HepG2 (cell line): ENCODE data around the gene VGLL4. TPM values are rescaled to one million over a fixed set of nuclear protein-coding genes. Genes with fewer than 3 reads are reported as not detected.

Source experiments
- ADNP ChIP-seq: sonication (generic); formaldehyde crosslinking; IDR thresholded peaks from 2 replicates; pipeline ENCODE4 v1.4.0; 2020; ENCODE audit warnings: missing genetic modification reagents
- CCDC6 ChIP-seq: sonication (generic); formaldehyde crosslinking; IDR thresholded peaks from 2 replicates; pipeline ENCODE4 v1.8.1; 2022; ENCODE audit warnings: mild to moderate bottlenecking, missing genetic modification reagents, moderate library complexity
- ELF3 ChIP-seq: IDR thresholded peaks from 2 replicates; pipeline ENCODE4 v1.6.1; 2016; ENCODE audit warnings: missing genetic modification reagents, missing compliant biosample characterization
- NR2F6 ChIP-seq, 2 experiments: IDR thresholded peaks; 2 replicates each; pipeline ENCODE4 v1.6.1; 2016; ENCODE audit warnings: antibody characterized with exemption in 1 of 2, mild to moderate bottlenecking in 1 of 2
- RBM39 ChIP-seq: fragments of 200-400 bp; formaldehyde crosslinking; IDR thresholded peaks from one replicate; pipeline ENCODE4 v1.6.1; 2018; ENCODE audit warnings: antibody characterized with exemption, mild to moderate bottlenecking, low read depth, low read length; ENCODE audit not compliant: poor library complexity, severe bottlenecking
- ZFP37 ChIP-seq: sonication (generic); formaldehyde crosslinking; IDR thresholded peaks from 2 replicates; pipeline ENCODE4 v1.4.0; 2020; ENCODE audit warnings: missing genetic modification reagents, borderline replicate concordance
- ZNF33A ChIP-seq: sonication (generic); formaldehyde crosslinking; IDR thresholded peaks from 2 replicates; pipeline ENCODE4 v1.5.1; 2020; ENCODE audit warnings: missing genetic modification reagents, mild to moderate bottlenecking, moderate library complexity, borderline replicate concordance
- ZNF563 ChIP-seq: sonication (generic); formaldehyde crosslinking; IDR thresholded peaks from 2 replicates; pipeline ENCODE4 v1.8.0; 2022; ENCODE audit warnings: mild to moderate bottlenecking, moderate library complexity, missing genetic modification reagents
- ZNF850 ChIP-seq: sonication (generic); formaldehyde crosslinking; conservative IDR thresholded peaks from 2 replicates; pipeline ENCODE4 v1.9.0; 2021; ENCODE audit warnings: mild to moderate bottlenecking, missing genetic modification reagents
- polyA plus RNA-seq, 8 experiments: library from polyadenylated mRNA; depleted of rRNA in 3 of 8; stranded (reverse) in 7 of 8; unstranded in 1 of 8; fragments of >200 nt; fragmentation: Illumina TruSeq in 4 of 8; extraction: Trizol in 4 of 8; gene quantifications; 2 replicates each; pipeline versions ENCODE4 v1.2.1 to v1.2.3, GENCODE V29; 2011 to 2016; ENCODE audit warnings: low read depth in 4 of 8, missing spikeins in 1 of 8, mixed read lengths in 1 of 8; ENCODE audit not compliant: insufficient read depth in 1 of 8
- total RNA-seq, 5 experiments: library from RNA; depleted of rRNA; stranded (reverse); fragments of >200 nt; fragmentation: Illumina TruSeq; extraction: Trizol; gene quantifications; 2 replicates each; pipeline ENCODE4 v1.2.3, GENCODE V29; 2016; ENCODE audit warnings: low read depth in 1 of 5
- TF ChIP-seq, protein P1 (sequence below): sonication (generic); formaldehyde crosslinking; IDR thresholded peaks from 2 replicates; pipeline ENCODE4 v1.4.0; 2020; ENCODE audit warnings: mild to moderate bottlenecking, low read depth, missing genetic modification reagents
- TF ChIP-seq, protein P2 (sequence below): sonication (generic); formaldehyde crosslinking; IDR thresholded peaks from 2 replicates; pipeline ENCODE4 v1.5.0; 2020; ENCODE audit warnings: missing genetic modification reagents
- TF ChIP-seq, protein P3 (sequence below): sonication (generic); formaldehyde crosslinking; IDR thresholded peaks from 2 replicates; pipeline ENCODE4 v1.8.0; 2022; ENCODE audit warnings: mild to moderate bottlenecking, missing genetic modification reagents, borderline replicate concordance
- TF ChIP-seq, protein P4 (sequence below): sonication (generic); formaldehyde crosslinking; IDR thresholded peaks from 2 replicates; pipeline ENCODE4 v1.4.0; 2020; ENCODE audit warnings: low read depth, mild to moderate bottlenecking, missing genetic modification reagents
- TF ChIP-seq, protein P5 (sequence below): sonication (generic); formaldehyde crosslinking; IDR thresholded peaks from 2 replicates; pipeline ENCODE4 v1.4.0; 2020; ENCODE audit warnings: missing genetic modification reagents
- TF ChIP-seq, protein P6 (sequence below): sonication (generic); formaldehyde crosslinking; IDR thresholded peaks from 2 replicates; pipeline ENCODE4 v1.4.0; 2020; ENCODE audit warnings: low read depth, missing genetic modification reagents
- TF ChIP-seq, protein P7 (sequence below): sonication (generic); formaldehyde crosslinking; IDR thresholded peaks from 2 replicates; pipeline ENCODE4 v1.8.0; 2022; ENCODE audit warnings: mild to moderate bottlenecking, missing genetic modification reagents, moderate library complexity

Gene VGLL4
- total and polyA plus RNA-seq, 2 of the 13 experiments (the other 11 are each of a cell fraction or from before 2014, with no cell fraction given) = 23.2 to 39.0 TPM

DNA sequence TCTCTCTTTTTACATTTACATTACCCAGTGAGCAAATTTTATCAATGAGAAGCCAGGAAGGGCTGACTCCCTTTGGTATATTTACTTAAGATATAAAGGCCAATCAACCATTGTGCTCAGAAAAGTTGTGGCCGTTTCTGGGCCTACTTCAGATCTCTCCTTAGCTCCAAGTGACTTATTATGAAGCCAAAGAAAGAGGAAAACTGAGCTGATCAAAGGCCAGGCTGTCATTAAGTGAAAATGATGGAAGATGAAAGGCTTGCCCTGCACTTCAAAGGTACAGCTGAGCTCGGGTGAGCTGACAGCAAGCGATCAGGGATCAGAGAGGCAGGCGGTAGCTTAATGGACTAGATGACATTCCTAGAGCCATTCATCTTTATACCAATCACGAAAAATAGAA lies 24.8 kb downstream of the VGLL4 start (continued):
- TF ChIP-seq, protein P1, sequence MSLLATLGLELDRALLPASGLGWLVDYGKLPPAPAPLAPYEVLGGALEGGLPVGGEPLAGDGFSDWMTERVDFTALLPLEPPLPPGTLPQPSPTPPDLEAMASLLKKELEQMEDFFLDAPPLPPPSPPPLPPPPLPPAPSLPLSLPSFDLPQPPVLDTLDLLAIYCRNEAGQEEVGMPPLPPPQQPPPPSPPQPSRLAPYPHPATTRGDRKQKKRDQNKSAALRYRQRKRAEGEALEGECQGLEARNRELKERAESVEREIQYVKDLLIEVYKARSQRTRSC (CRISPR knock-in tag) = no peak
- TF ChIP-seq ZNF33A (CRISPR knock-in tag) (no peak), RBM39 (no peak), CCDC6 (CRISPR knock-in tag) (no peak), ZNF563 (CRISPR knock-in tag) (no peak), ZFP37 (CRISPR knock-in tag) (no peak), ADNP (CRISPR knock-in tag) (no peak), ZNF850 (no peak), NR2F6 (IDR thresholded peaks at IDR 0.05) (peak; percentile 71; the same call in 1 of the 2 replicates), NR2F6 (CRISPR knock-in tag; IDR thresholded peaks at IDR 0.05) (peak; percentile 75), ELF3 (peak; percentile 64; the same call in 1 of the 2 replicates)
- TF ChIP-seq, protein P2, sequence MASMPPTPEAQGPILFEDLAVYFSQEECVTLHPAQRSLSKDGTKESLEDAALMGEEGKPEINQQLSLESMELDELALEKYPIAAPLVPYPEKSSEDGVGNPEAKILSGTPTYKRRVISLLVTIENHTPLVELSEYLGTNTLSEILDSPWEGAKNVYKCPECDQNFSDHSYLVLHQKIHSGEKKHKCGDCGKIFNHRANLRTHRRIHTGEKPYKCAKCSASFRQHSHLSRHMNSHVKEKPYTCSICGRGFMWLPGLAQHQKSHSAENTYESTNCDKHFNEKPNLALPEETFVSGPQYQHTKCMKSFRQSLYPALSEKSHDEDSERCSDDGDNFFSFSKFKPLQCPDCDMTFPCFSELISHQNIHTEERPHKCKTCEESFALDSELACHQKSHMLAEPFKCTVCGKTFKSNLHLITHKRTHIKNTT = no peak
- TF ChIP-seq, protein P3, sequence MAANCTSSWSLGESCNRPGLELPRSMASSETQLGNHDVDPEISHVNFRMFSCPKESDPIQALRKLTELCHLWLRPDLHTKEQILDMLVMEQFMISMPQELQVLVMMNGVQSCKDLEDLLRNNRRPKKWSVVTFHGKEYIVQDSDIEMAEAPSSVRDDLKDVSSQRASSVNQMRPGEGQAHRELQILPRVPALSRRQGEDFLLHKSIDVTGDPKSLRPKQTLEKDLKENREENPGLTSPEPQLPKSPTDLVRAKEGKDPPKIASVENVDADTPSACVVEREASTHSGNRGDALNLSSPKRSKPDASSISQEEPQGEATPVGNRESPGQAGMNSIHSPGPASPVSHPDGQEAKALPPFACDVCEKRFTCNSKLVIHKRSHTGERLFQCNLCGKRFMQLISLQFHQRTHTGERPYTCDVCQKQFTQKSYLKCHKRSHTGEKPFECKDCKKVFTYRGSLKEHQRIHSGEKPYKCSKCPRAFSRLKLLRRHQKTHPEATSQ = no peak
- TF ChIP-seq, protein P4, sequence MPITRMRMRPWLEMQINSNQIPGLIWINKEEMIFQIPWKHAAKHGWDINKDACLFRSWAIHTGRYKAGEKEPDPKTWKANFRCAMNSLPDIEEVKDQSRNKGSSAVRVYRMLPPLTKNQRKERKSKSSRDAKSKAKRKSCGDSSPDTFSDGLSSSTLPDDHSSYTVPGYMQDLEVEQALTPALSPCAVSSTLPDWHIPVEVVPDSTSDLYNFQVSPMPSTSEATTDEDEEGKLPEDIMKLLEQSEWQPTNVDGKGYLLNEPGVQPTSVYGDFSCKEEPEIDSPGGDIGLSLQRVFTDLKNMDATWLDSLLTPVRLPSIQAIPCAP (CRISPR knock-in tag) = no peak
- TF ChIP-seq, protein P5, sequence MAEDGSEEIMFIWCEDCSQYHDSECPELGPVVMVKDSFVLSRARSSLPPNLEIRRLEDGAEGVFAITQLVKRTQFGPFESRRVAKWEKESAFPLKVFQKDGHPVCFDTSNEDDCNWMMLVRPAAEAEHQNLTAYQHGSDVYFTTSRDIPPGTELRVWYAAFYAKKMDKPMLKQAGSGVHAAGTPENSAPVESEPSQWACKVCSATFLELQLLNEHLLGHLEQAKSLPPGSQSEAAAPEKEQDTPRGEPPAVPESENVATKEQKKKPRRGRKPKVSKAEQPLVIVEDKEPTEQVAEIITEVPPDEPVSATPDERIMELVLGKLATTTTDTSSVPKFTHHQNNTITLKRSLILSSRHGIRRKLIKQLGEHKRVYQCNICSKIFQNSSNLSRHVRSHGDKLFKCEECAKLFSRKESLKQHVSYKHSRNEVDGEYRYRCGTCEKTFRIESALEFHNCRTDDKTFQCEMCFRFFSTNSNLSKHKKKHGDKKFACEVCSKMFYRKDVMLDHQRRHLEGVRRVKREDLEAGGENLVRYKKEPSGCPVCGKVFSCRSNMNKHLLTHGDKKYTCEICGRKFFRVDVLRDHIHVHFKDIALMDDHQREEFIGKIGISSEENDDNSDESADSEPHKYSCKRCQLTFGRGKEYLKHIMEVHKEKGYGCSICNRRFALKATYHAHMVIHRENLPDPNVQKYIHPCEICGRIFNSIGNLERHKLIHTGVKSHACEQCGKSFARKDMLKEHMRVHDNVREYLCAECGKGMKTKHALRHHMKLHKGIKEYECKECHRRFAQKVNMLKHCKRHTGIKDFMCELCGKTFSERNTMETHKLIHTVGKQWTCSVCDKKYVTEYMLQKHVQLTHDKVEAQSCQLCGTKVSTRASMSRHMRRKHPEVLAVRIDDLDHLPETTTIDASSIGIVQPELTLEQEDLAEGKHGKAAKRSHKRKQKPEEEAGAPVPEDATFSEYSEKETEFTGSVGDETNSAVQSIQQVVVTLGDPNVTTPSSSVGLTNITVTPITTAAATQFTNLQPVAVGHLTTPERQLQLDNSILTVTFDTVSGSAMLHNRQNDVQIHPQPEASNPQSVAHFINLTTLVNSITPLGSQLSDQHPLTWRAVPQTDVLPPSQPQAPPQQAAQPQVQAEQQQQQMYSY (CRISPR knock-in tag) = no peak
- TF ChIP-seq, protein P6, sequence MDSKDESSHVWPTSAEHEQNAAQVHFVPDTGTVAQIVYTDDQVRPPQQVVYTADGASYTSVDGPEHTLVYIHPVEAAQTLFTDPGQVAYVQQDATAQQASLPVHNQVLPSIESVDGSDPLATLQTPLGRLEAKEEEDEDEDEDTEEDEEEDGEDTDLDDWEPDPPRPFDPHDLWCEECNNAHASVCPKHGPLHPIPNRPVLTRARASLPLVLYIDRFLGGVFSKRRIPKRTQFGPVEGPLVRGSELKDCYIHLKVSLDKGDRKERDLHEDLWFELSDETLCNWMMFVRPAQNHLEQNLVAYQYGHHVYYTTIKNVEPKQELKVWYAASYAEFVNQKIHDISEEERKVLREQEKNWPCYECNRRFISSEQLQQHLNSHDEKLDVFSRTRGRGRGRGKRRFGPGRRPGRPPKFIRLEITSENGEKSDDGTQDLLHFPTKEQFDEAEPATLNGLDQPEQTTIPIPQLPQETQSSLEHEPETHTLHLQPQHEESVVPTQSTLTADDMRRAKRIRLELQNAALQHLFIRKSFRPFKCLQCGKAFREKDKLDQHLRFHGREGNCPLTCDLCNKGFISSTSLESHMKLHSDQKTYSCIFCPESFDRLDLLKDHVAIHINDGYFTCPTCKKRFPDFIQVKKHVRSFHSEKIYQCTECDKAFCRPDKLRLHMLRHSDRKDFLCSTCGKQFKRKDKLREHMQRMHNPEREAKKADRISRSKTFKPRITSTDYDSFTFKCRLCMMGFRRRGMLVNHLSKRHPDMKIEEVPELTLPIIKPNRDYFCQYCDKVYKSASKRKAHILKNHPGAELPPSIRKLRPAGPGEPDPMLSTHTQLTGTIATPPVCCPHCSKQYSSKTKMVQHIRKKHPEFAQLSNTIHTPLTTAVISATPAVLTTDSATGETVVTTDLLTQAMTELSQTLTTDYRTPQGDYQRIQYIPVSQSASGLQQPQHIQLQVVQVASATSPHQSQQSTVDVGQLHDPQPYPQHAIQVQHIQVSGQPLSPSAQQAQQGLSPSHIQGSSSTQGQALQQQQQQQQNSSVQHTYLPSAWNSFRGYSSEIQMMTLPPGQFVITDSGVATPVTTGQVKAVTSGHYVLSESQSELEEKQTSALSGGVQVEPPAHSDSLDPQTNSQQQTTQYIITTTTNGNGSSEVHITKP (CRISPR knock-in tag) = no peak
- TF ChIP-seq, protein P7, sequence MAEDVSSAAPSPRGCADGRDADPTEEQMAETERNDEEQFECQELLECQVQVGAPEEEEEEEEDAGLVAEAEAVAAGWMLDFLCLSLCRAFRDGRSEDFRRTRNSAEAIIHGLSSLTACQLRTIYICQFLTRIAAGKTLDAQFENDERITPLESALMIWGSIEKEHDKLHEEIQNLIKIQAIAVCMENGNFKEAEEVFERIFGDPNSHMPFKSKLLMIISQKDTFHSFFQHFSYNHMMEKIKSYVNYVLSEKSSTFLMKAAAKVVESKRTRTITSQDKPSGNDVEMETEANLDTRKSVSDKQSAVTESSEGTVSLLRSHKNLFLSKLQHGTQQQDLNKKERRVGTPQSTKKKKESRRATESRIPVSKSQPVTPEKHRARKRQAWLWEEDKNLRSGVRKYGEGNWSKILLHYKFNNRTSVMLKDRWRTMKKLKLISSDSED (CRISPR knock-in tag) = no peak
